ENCODE results near the gene CPT1B. TPM values are rescaled to one million over a fixed set of nuclear protein-coding genes. Genes with fewer than 3 reads are reported as not detected.

The CPT1B gene
- total and polyA plus RNA-seq, 2 of the 8 experiments (the other 6 are each of a cell fraction or from before 2014, with no cell fraction given), result 34.2 to 36.2 TPM

- H3K9ac ChIP-seq (replicated peaks in 1 of 4; ENCODE audit: extremely low read depth in 1 of 4, low read depth in 3 of 4, low read length in 3 of 4), result no peak overlapping the region
- ChIA-PET POLR2A (ENCODE audit: partially characterized antibody) (no interaction called here), CTCF (ENCODE audit: partially characterized antibody) (interaction anchor here (0.7 to 15.7 kb wide), 8 partner anchors 14 to 125 kb away, joined by 3 to 281 read pairs (median 28); partner anchors contain the start of genes CPT1B and SCO2)
- H3K79me2 ChIP-seq (ENCODE audit: control insufficient read depth in 1 of 2, insufficient read depth in 2 of 2, low read length in 2 of 2), result no peaks in the 10 kb centered on the region
- no peaks in the 10 kb centered on the region for H3K79me1 ChIP-seq (ENCODE audit: low read depth, low read length)
- H3K56ac ChIP-seq (replicated peaks; ENCODE audit: insufficient read length, low read depth, low read length), result no peak overlapping the region
- no peak overlapping the region for H4K5ac ChIP-seq (ENCODE audit: insufficient read length, low read depth, low read length)
- no peak overlapping the region for H3K27ac ChIP-seq (ENCODE audit: low read depth, low read length)
- TF ChIP-seq TBP (IDR thresholded peaks at IDR 0.05; ENCODE audit: low read depth, low read length) (no peak), SP1 (IDR thresholded peaks at IDR 0.05; ENCODE audit: low read depth, low read length) (no peak), SAP30 (IDR thresholded peaks at IDR 0.05; ENCODE audit: insufficient read depth, insufficient replicate concordance, low read length) (no peak), ATF2 (IDR thresholded peaks at IDR 0.05; ENCODE audit: low read length) (no peak), POU5F1 (IDR thresholded peaks at IDR 0.05; ENCODE audit: low read depth, low read length) (no peak), CBX8 (IDR thresholded peaks at IDR 0.05; ENCODE audit: borderline replicate concordance, low read depth, low read length) (no peak), SIRT6 (IDR thresholded peaks at IDR 0.05; ENCODE audit: low read length) (no peak)
- H3K4ac ChIP-seq (replicated peaks; ENCODE audit: insufficient read length, low read depth, low read length), result no peak overlapping the region
- H2BK15ac ChIP-seq (ENCODE audit: low read length), result peak overlapping the region; percentile 40; the same call in 1 of the 2 replicates
- peaks cover 7% of the 10 kb centered on the region for H3K23me2 ChIP-seq (ENCODE audit: low read depth, low read length)
- H4K91ac ChIP-seq (replicated peaks; ENCODE audit: insufficient read length, low read length), result peak overlapping the region; percentile 73
- peaks cover 0 to 13% (median 9%) of the 10 kb centered on the region in 4 experiments; a peak in 6 of 7 replicates for H3K4me1 ChIP-seq (replicated peaks in 1 of 4; ENCODE audit: control insufficient read depth in 3 of 4, insufficient read depth in 4 of 4, low read length in 3 of 4)
- H2BK5ac ChIP-seq (ENCODE audit: low read depth, low read length), result no peak overlapping the region; the same call in 1 of the 2 replicates
- FAIRE-seq, result no peak
- no peak for DNase-seq (ENCODE audit: low read depth in 1 of 2, low spot score in 2 of 2)
- no peak overlapping the region for H4K8ac ChIP-seq (ENCODE audit: extremely low read depth, insufficient read depth, low read length)
- no peak overlapping the region for H2AFZ ChIP-seq (ENCODE audit: low read length)
- H3K27me3 ChIP-seq (replicated peaks in 1 of 4; ENCODE audit: control insufficient read depth in 3 of 4, extremely low read depth in 1 of 4, insufficient read depth in 3 of 4, low read length in 3 of 4), result peaks cover 0 to 4% (median 2%) of the 10 kb centered on the region in 4 experiments; a peak in 4 of 7 replicates
- H3K9me3 ChIP-seq (ENCODE audit: insufficient read depth in 2 of 2, low read depth in 1 of 2, low read length in 1 of 2), result no peaks in the 10 kb centered on the region
- H4K20me1 ChIP-seq (replicated peaks in 1 of 2; ENCODE audit: control insufficient read depth in 1 of 2, insufficient read depth in 2 of 2, low read length in 2 of 2), result peaks cover 0 to 7% of the 10 kb centered on the region in 2 experiments
- H3K36me3 ChIP-seq (ENCODE audit: control insufficient read depth in 2 of 4, insufficient read depth in 4 of 4, low read length in 3 of 4), result no peaks in the 10 kb centered on the region
- WGBS, 2 experiments (ENCODE audit: extremely low coverage in 1 of 2, insufficient coverage in 1 of 2, insufficient read length in 1 of 2, insufficient replicate concordance in 2 of 2, low coverage in 1 of 2, low lambda C conversion rate in 2 of 2, missing lambda C conversion rate in 1 of 2), result 85% methylated on average over 16 of the region's 16 CpGs; no CpG with 5 or more reads in 1 of the 2 experiments
- H2BK20ac ChIP-seq (ENCODE audit: low read length), result no peak overlapping the region
- no peak overlapping the region for H3K18ac ChIP-seq (ENCODE audit: extremely low read depth, low read length)
- H3K23ac ChIP-seq (ENCODE audit: insufficient read length), result no peak overlapping the region
- H3K4me2 ChIP-seq (ENCODE audit: insufficient read depth in 1 of 2, low read depth in 2 of 2, low read length in 2 of 2), result no peak overlapping the region; a peak in 1 of 4 replicates
- H3K4me3 ChIP-seq (ENCODE audit: extremely low read depth in 1 of 4, insufficient read depth in 2 of 4, low read depth in 3 of 4, low read length in 4 of 4), result no peak overlapping the region
- peak overlapping the region; percentile 33; the same call in 1 of the 2 replicates for H2AK5ac ChIP-seq (ENCODE audit: low read depth, low read length)
- H2BK12ac ChIP-seq (ENCODE audit: low read depth, low read length), result peak overlapping the region; percentile 12; the same call in 1 of the 2 replicates
- H3K14ac ChIP-seq (ENCODE audit: insufficient read length), result no peak overlapping the region
- no peak overlapping the region for H2BK120ac ChIP-seq (replicated peaks; ENCODE audit: low read depth, low read length)
Measured at GRCh38 chr22:50622723-50623327, 44.6 kb upstream of the CPT1B start.
